ENCODE results near the gene AP1S2. TPM values are rescaled to one million over a fixed set of nuclear protein-coding genes. Genes with fewer than 3 reads are reported as not detected.

Gene AP1S2
- total RNA-seq, 1 donor from 2014 or later: 89.4 TPM

GRCh38 chrX:15866147-15866546, 11.5 kb upstream of the AP1S2 start:
- Mint-ChIP-seq H3K27ac (ENCODE audit: unreplicated experiment) (no peak overlapping the region), H3K27me3 (ENCODE audit: unreplicated experiment) (no peaks in the 10 kb centered on the region), H3K36me3 (ENCODE audit: unreplicated experiment) (no peaks in the 10 kb centered on the region), H3K4me1 (ENCODE audit: low read depth, unreplicated experiment) (no peaks in the 10 kb centered on the region), H3K4me3 (ENCODE audit: unreplicated experiment) (no peak overlapping the region), H3K9me3 (ENCODE audit: unreplicated experiment) (no peaks in the 10 kb centered on the region)
- DNase-seq: no peak
- no peak for TF ChIP-seq CTCF (IDR thresholded peaks at IDR 0.05; ENCODE audit: partially characterized antibody, unreplicated experiment)

- Mint-ChIP-seq H3K9me3 (ENCODE audit: unreplicated experiment) (no peaks in the 10 kb centered on the region), H3K27me3 (ENCODE audit: unreplicated experiment) (no peaks in the 10 kb centered on the region), H3K27ac (ENCODE audit: unreplicated experiment) (no peak overlapping the region), H3K4me1 (ENCODE audit: low read depth, unreplicated experiment) (no peaks in the 10 kb centered on the region), H3K4me3 (ENCODE audit: unreplicated experiment) (no peak overlapping the region), H3K36me3 (ENCODE audit: unreplicated experiment) (no peaks in the 10 kb centered on the region)
- no peak for DNase-seq
- TF ChIP-seq CTCF (IDR thresholded peaks at IDR 0.05; ENCODE audit: partially characterized antibody, unreplicated experiment): no peak
Observed at GRCh38 chrX:15864629-15865028, 10.0 kb upstream of the AP1S2 start.

- H3K36me3 Mint-ChIP-seq (ENCODE audit: unreplicated experiment): no peaks in the 10 kb centered on the region
- no peaks in the 10 kb centered on the region for H3K4me1 Mint-ChIP-seq (ENCODE audit: low read depth, unreplicated experiment)
- no peak overlapping the region for H3K27ac Mint-ChIP-seq (ENCODE audit: unreplicated experiment)
- DNase-seq: no peak
- no peak for TF ChIP-seq CTCF (IDR thresholded peaks at IDR 0.05; ENCODE audit: partially characterized antibody, unreplicated experiment)
- H3K4me3 Mint-ChIP-seq (ENCODE audit: unreplicated experiment): no peak overlapping the region
- no peaks in the 10 kb centered on the region for H3K9me3 Mint-ChIP-seq (ENCODE audit: unreplicated experiment)
- H3K27me3 Mint-ChIP-seq (ENCODE audit: unreplicated experiment): no peaks in the 10 kb centered on the region
Observed at GRCh38 chrX:15864023-15864422, 9.4 kb upstream of the AP1S2 start.

- DNase-seq: no peak
- Mint-ChIP-seq H3K4me1 (ENCODE audit: low read depth, unreplicated experiment) (peaks cover 4% of the 10 kb centered on the region), H3K27ac (ENCODE audit: unreplicated experiment) (no peak overlapping the region), H3K4me3 (ENCODE audit: unreplicated experiment) (no peak overlapping the region), H3K27me3 (ENCODE audit: unreplicated experiment) (peaks cover 1% of the 10 kb centered on the region), H3K9me3 (ENCODE audit: unreplicated experiment) (no peaks in the 10 kb centered on the region), H3K36me3 (ENCODE audit: unreplicated experiment) (no peaks in the 10 kb centered on the region)
- no peak for TF ChIP-seq CTCF (IDR thresholded peaks at IDR 0.05; ENCODE audit: partially characterized antibody, unreplicated experiment)
Observed at GRCh38 chrX:15860921-15861320, 6.3 kb upstream of the AP1S2 start.

GRCh38 chrX:15858051-15858450, 3.4 kb upstream of the AP1S2 start:
- H3K4me1 Mint-ChIP-seq (ENCODE audit: low read depth, unreplicated experiment): peaks cover 4% of the 10 kb centered on the region
- peaks cover 5% of the 10 kb centered on the region for H3K9me3 Mint-ChIP-seq (ENCODE audit: unreplicated experiment)
- no peak for DNase-seq
- no peak overlapping the region for H3K4me3 Mint-ChIP-seq (ENCODE audit: unreplicated experiment)
- TF ChIP-seq CTCF (IDR thresholded peaks at IDR 0.05; ENCODE audit: partially characterized antibody, unreplicated experiment): no peak
- no peak overlapping the region for H3K27ac Mint-ChIP-seq (ENCODE audit: unreplicated experiment)
- H3K36me3 Mint-ChIP-seq (ENCODE audit: unreplicated experiment): no peaks in the 10 kb centered on the region
- H3K27me3 Mint-ChIP-seq (ENCODE audit: unreplicated experiment): peaks cover 1% of the 10 kb centered on the region

Measured in glutamatergic neuron (in vitro differentiated cells).